GM04504 (cell line): ENCODE data around the gene MACF1.

Experiments used
- DNase-seq: peaks from one replicate; pipeline ENCODE4 v3.0.0-alpha.2; 2012; ENCODE audit warnings: low read depth

Gene MACF1

GRCh38 chr1:39394059-39394458 lies 189.6 kb downstream of the MACF1 start:
- DNase-seq, result no peak

GRCh38 chr1:39394598-39394997 lies 190.1 kb downstream of the MACF1 start:
- DNase-seq, result no peak

- DNase-seq, result peak; percentile 61
Measured at GRCh38 chr1:39395357-39395831, 190.9 kb downstream of the MACF1 start.

- DNase-seq, result no peak
Measured at GRCh38 chr1:39396671-39397070, 192.2 kb downstream of the MACF1 start.

- no peak for DNase-seq
Measured at GRCh38 chr1:39397487-39397886, 193.0 kb downstream of the MACF1 start.

GRCh38 chr1:39398278-39399021 lies 194.0 kb downstream of the MACF1 start:
- peak; percentile 93 for DNase-seq

- no peak for DNase-seq
Measured at GRCh38 chr1:39401106-39401505, 196.6 kb downstream of the MACF1 start.

- DNase-seq, result no peak
Measured at GRCh38 chr1:39404876-39405275, 200.4 kb downstream of the MACF1 start.

GRCh38 chr1:39405358-39405757 lies 200.9 kb downstream of the MACF1 start:
- no peak for DNase-seq

- DNase-seq, result peak; percentile 42
Measured at GRCh38 chr1:39406533-39407450, 202.3 kb downstream of the MACF1 start.

GRCh38 chr1:39407510-39407895 lies 203.0 kb downstream of the MACF1 start:
- no peak for DNase-seq

GRCh38 chr1:39407896-39408640 lies 203.6 kb downstream of the MACF1 start:
- DNase-seq, result no peak

GRCh38 chr1:39408641-39409054 lies 204.2 kb downstream of the MACF1 start:
- peak; percentile 95 for DNase-seq

- DNase-seq, result peak; percentile 63
Measured at GRCh38 chr1:39409055-39409816, 204.7 kb downstream of the MACF1 start.

- DNase-seq, result peak; percentile 92
Measured at GRCh38 chr1:39410915-39411436, 206.5 kb downstream of the MACF1 start.

- DNase-seq, result no peak
Measured at GRCh38 chr1:39411526-39412478, 207.3 kb downstream of the MACF1 start.

GRCh38 chr1:39412892-39413291 lies 208.4 kb downstream of the MACF1 start:
- no peak for DNase-seq

GRCh38 chr1:39413902-39414528 lies 209.5 kb downstream of the MACF1 start:
- DNase-seq, result no peak

GRCh38 chr1:39415553-39415952 lies 211.1 kb downstream of the MACF1 start:
- no peak for DNase-seq

- DNase-seq, result no peak
Measured at GRCh38 chr1:39416609-39417008, 212.1 kb downstream of the MACF1 start.
